OCI-LY7 (cell line): Measurements from ENCODE around the gene COMP.

ENCODE experiments used
- EZH2phosphoT487 ChIP-seq: fragments of 200-600 bp; sonication (generic); IDR thresholded peaks from 2 replicates; pipeline ENCODE4 v1.6.1; 2018; ENCODE audit warnings: low read depth, borderline replicate concordance, mild to moderate bottlenecking, mixed run types, antibody characterized with exemption, low read length, moderate library complexity, mixed read lengths
- TF ChIP-seq, protein P1 (sequence below): fragments of 200-600 bp; sonication (generic); conservative IDR thresholded peaks from 2 replicates; pipeline ENCODE4 v1.5.1; 2014; ENCODE audit warnings: mild to moderate bottlenecking, antibody characterized with exemption, low read length, moderate library complexity, mixed read lengths

DNA sequence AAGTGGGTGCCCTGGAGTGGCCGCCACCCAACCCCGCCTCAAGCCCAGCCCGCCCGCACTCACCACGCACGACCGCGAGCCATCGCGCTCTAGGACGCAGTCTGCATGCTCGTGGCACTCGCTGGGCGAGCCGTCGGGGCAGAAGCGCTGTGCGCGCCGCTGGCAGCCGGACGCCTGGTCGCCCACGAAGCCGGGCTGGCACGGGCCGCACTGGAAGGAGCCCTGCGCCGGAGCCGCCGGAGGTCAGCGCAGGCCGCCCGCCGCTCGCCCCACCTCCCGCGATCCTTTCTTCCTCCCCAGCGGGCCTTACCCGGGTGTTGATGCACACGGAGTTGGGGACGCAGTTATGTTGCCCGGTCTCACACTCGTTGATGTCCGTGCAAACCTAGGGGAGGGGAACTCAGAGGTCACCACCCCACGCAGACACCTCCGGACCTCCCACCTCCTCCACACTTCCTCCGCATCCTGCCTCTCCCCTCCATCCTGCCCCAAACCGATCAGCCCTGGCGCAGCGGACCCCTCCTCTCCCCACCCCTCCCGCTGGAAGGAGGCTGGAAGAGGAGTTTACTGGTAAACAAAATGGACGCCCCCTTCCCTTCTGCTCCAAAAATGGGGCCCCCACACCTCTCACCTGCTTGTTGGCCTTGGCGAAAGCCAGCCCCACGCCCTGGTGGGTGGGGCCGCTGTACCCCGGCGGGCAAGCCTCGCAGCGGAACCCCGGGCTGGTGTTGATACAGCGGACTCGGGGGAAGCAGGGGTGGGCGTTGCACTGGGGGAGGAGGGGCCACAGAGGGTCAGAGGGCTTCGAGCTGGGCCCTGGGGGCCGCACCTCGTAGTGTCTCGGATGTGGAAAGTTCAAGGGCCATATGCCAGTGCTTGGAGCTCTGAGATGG, 2.3 kb downstream of the COMP start:
- TF ChIP-seq, protein P1, sequence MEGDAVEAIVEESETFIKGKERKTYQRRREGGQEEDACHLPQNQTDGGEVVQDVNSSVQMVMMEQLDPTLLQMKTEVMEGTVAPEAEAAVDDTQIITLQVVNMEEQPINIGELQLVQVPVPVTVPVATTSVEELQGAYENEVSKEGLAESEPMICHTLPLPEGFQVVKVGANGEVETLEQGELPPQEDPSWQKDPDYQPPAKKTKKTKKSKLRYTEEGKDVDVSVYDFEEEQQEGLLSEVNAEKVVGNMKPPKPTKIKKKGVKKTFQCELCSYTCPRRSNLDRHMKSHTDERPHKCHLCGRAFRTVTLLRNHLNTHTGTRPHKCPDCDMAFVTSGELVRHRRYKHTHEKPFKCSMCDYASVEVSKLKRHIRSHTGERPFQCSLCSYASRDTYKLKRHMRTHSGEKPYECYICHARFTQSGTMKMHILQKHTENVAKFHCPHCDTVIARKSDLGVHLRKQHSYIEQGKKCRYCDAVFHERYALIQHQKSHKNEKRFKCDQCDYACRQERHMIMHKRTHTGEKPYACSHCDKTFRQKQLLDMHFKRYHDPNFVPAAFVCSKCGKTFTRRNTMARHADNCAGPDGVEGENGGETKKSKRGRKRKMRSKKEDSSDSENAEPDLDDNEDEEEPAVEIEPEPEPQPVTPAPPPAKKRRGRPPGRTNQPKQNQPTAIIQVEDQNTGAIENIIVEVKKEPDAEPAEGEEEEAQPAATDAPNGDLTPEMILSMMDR: no peak
- no peak for TF ChIP-seq EZH2phosphoT487
